Stomach (tissue), 9 donors: Measurements from ENCODE around the gene MFGE8. TPM values are rescaled to one million over a fixed set of nuclear protein-coding genes. Genes with fewer than 3 reads are reported as not detected.

Experiments used
- DNase-seq, 2 donors: peaks; one replicate each; pipeline versions ENCODE4 v3.0.0 to v3.0.0-alpha.2; 2013 to 2019
- H3K27ac ChIP-seq, 5 donors: fragments of 200-600 bp in 4 of 5; sonication (generic) in 4 of 5; one replicate each; pipeline ENCODE4 v1.5.1; 2013 to 2019; ENCODE audit warnings: mild to moderate bottlenecking in 1 of 5, moderate library complexity in 1 of 5
- H3K27me3 ChIP-seq, 3 donors: fragments of 200-600 bp; sonication (generic); one replicate each; pipeline ENCODE4 v1.5.1; 2017 to 2019; ENCODE audit warnings: mixed run types in 1 of 3
- H3K36me3 ChIP-seq, 4 donors: fragments of 200-600 bp; sonication (generic); 1 replicate in 3 of 4; 2 replicates in 1 of 4; pipeline ENCODE4 v1.5.1; 2016 to 2019
- H3K4me1 ChIP-seq, 4 donors: fragments of 200-600 bp; sonication (generic); one replicate each; pipeline ENCODE4 v1.5.1; 2016 to 2019
- H3K4me3 ChIP-seq, 4 donors: fragments of 200-600 bp; sonication (generic) in 3 of 4; one replicate each; pipeline ENCODE4 v1.5.1; 2016 to 2019; ENCODE audit warnings: mild to moderate bottlenecking in 1 of 4
- H3K9me3 ChIP-seq, 4 donors: fragments of 200-600 bp; sonication (generic); one replicate each; pipeline ENCODE4 v1.5.1; 2016 to 2019
- EP300 ChIP-seq: sonication (generic); formaldehyde crosslinking; IDR thresholded peaks from one replicate; pipeline ENCODE4 v1.6.1; 2017; ENCODE audit warnings: antibody characterized with exemption
- POLR2A ChIP-seq, 4 donors: fragments of 450-650 bp; IDR thresholded peaks; one replicate each; pipeline ENCODE4 v1.6.1; 2016; ENCODE audit warnings: antibody characterized with exemption in 4 of 4, control low read depth in 2 of 4, mild to moderate bottlenecking in 1 of 4, moderate library complexity in 1 of 4
- POLR2AphosphoS5 ChIP-seq, 3 donors: sonication (generic); formaldehyde crosslinking; IDR thresholded peaks; one replicate each; pipeline ENCODE4 v1.6.1; 2016; ENCODE audit warnings: antibody characterized with exemption in 3 of 3
- WGBS, 5 donors: extraction: QIAGEN DNeasy Blood & Tissue Kit in 3 of 5; methylation state at CpG; one replicate each; pipeline versions ENCODE4 v1.1.5 to v1.1.7; 2013 to 2018; 5-methylcytosine and 5-hydroxymethylcytosine counted together
- intact Hi-C: fragments of 100-400 bp; cut with DNase I; formaldehyde crosslinking; loops from one replicate; pipeline ENCODE4 v1.15.1; 2023; ENCODE audit warnings: low total_unique reads
- polyA plus RNA-seq, 3 donors: library from polyadenylated mRNA; stranded (reverse); fragments of 200-250 nt; gene quantifications; one replicate each; pipeline ENCODE4 v1.2.3, GENCODE V29; 2013
- total RNA-seq, 5 donors: library from RNA; depleted of rRNA; stranded (reverse); fragments of >200 nt; gene quantifications; one replicate each; pipeline versions ENCODE4 v1.1.0 to v1.2.3, GENCODE V29; 2014 to 2016
- TF ChIP-seq, protein P1 (sequence below), 7 experiments: fragments of 450-650 bp in 4 of 7; fragments of 200-600 bp in 3 of 7; sonication (generic) in 3 of 7; IDR thresholded peaks; one replicate each; pipeline ENCODE4 v1.5.1; 2016 to 2019; ENCODE audit warnings: antibody characterized with exemption in 7 of 7, control low read depth in 2 of 7, mild to moderate bottlenecking in 1 of 7
- donor health status: healthy with polysubstance abuse.
- donor health status: Bipolar disorder and iron deficiency.
- donor health status: healthy.

The MFGE8 gene
- total and polyA plus RNA-seq, 8 donors = 39.3 to 380 (median 68.3) TPM

DNA sequence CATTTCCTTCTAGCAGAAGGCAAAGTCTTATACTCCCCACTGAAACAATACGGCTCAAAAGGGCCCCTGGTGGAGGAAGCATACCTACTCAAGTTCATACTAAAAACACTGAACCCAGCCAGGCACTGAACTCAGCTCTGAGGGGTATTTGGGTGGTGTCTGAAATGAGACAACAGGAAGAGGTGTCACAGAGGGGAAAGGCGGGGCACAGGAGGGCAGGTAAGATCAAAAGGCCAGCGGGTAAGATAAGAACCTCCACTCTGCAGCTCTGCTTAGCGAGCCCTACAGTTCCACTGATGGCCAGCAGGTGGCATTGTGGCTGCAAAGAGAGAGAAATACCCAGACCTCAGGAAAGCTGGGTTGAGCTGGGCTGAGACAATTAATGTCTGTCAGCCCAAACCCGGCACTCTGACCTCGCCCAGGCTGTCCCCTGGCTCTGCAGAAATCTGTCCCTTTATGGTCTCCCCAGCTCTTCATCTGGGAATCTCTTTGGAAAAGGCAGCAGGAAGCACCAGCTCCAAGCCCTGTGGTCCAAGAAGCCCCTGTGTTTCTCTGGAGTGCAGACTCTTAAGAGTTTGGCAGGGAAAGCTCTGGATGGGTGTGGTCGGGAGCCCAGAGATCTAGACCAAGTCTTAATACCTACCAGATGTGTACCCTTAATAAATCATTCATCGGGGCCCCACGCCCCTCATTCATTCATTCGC is 8.4 kb downstream of the MFGE8 start:
- peak; percentile 85 to 94 for DNase-seq
- intact Hi-C loops = loop anchor here (5.0 to 10.0 kb wide), 2 partner anchors 113 to 280 kb away; no protein-coding TSS in a partner anchor
- Histone ChIP-seq H3K4me1 (peaks cover 4 to 30% (median 14%) of the 10 kb centered on the region in 4 donors), H3K27me3 (no peaks in the 10 kb centered on the region), H3K27ac (peak overlapping the region in 1 of 5 donors; percentile 21), H3K9me3 (no peaks in the 10 kb centered on the region), H3K4me3 (no peak overlapping the region), H3K36me3 (peaks cover 11 to 75% (median 60%) of the 10 kb centered on the region in 4 donors)
- WGBS, 5 donors = 16 to 27% (median 19%) methylated on average over 10 of the region's 10 CpGs
- no peak for TF ChIP-seq POLR2A (IDR thresholded peaks at IDR 0.05)
- no peak for TF ChIP-seq EP300
- peak in 1 of 3 donors; percentile 30 for TF ChIP-seq POLR2AphosphoS5 (IDR thresholded peaks at IDR 0.05)
- TF ChIP-seq, protein P1, sequence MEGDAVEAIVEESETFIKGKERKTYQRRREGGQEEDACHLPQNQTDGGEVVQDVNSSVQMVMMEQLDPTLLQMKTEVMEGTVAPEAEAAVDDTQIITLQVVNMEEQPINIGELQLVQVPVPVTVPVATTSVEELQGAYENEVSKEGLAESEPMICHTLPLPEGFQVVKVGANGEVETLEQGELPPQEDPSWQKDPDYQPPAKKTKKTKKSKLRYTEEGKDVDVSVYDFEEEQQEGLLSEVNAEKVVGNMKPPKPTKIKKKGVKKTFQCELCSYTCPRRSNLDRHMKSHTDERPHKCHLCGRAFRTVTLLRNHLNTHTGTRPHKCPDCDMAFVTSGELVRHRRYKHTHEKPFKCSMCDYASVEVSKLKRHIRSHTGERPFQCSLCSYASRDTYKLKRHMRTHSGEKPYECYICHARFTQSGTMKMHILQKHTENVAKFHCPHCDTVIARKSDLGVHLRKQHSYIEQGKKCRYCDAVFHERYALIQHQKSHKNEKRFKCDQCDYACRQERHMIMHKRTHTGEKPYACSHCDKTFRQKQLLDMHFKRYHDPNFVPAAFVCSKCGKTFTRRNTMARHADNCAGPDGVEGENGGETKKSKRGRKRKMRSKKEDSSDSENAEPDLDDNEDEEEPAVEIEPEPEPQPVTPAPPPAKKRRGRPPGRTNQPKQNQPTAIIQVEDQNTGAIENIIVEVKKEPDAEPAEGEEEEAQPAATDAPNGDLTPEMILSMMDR (IDR thresholded peaks at IDR 0.05) = peak in 6 of 7 experiments; percentile 81 to 100 (median 96)

DNA sequence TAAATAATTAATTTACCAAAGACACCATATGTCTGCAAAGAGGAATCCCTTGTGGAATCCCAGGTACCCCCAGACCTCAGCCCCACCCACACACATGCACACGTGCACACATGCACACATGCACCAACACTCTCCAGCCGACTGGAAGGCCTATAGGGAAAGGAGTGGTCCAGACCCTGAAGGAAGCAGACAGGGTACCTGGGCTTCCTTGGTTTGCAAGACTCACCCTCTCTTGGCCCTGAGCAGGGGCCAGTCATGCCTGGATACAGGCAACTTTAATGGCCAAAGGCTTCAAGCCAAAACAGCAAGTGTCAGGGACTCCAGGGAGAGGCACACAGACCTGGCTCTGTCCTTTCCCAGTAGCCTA is 8.9 kb downstream of the MFGE8 start:
- TF ChIP-seq, protein P1 (IDR thresholded peaks at IDR 0.05) = no peak
- no peak for TF ChIP-seq EP300
- TF ChIP-seq POLR2AphosphoS5 (IDR thresholded peaks at IDR 0.05) = no peak
- TF ChIP-seq POLR2A (IDR thresholded peaks at IDR 0.05) = no peak
- DNase-seq = no peak
- H3K9me3 ChIP-seq = no peaks in the 10 kb centered on the region
- H3K4me1 ChIP-seq = peaks cover 4 to 25% (median 11%) of the 10 kb centered on the region in 4 donors
- intact Hi-C loops = loop anchor here (5.0 to 10.0 kb wide), 2 partner anchors 113 to 281 kb away; no protein-coding TSS in a partner anchor
- H3K27ac ChIP-seq = no peak overlapping the region
- H3K4me3 ChIP-seq = no peak overlapping the region
- no peaks in the 10 kb centered on the region for H3K27me3 ChIP-seq
- 66 to 78% (median 68%) methylated on average over 2 of the region's 2 CpGs for WGBS, 5 donors
- H3K36me3 ChIP-seq = peaks cover 11 to 71% (median 58%) of the 10 kb centered on the region in 4 donors

DNA sequence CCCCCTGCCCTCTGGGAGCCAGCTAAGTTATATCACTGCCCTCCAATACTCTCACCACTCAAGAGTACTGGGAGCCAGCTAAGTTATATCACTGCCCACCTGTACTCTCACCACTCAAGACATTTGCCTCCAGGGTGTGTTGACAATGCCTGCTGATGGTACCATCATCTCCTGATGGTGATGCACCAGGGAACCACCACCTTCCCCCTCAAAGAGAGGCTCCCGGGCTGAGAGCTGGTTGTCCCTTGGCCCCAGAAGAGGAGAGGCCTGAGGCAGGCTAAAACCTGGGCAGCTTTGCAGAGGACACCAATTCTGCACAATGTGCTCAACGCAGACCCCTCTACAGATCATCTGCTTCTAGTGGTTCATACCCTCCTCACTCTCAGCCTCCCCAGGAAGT is 10.3 kb downstream of the MFGE8 start:
- 69 to 97% (median 82%) methylated on average over 2 of the region's 2 CpGs for WGBS, 5 donors
- Histone ChIP-seq H3K36me3 (peaks cover 11 to 67% (median 50%) of the 10 kb centered on the region in 4 donors), H3K27ac (no peak overlapping the region), H3K9me3 (no peaks in the 10 kb centered on the region), H3K4me1 (peaks cover 3 to 21% (median 10%) of the 10 kb centered on the region in 4 donors), H3K27me3 (no peaks in the 10 kb centered on the region), H3K4me3 (no peak overlapping the region)
- DNase-seq = no peak
- intact Hi-C loops = loop anchor here (5.0 to 10.0 kb wide), 2 partner anchors 114 to 282 kb away; no protein-coding TSS in a partner anchor
- TF ChIP-seq, protein P1 (IDR thresholded peaks at IDR 0.05) = no peak
- no peak for TF ChIP-seq POLR2AphosphoS5 (IDR thresholded peaks at IDR 0.05)
- no peak for TF ChIP-seq POLR2A (IDR thresholded peaks at IDR 0.05)
- no peak for TF ChIP-seq EP300

DNA sequence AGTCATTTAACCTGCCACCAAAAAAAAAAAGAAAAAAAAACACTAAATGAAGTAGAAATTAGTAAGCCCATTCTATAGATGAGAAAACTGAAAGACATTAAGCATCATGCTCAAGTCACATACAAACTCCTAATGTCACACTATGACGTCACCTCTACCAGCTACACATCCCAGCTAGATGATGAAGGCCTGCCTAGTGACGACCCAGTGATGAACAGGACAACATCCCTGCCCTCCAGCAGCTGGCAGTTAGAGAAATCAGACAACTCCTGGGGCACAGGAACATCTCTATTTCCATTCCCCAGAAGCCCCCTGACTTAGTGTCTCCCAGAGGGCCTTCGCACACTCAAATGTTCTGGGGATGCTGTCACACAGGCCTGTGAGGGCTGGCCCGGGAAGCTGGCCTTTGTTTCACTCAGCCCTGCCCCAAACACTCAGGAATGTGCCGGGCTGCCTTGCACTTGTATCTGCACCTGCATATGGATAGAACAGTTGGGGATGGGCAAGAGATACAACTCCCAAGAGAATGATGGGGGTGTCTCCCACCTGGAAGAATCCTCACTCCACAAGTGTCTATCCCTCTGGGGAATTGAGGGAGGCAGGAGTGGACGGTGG is 10.9 kb downstream of the MFGE8 start:
- 74 to 89% (median 87%) methylated on average over 5 to 6 of the region's 6 CpGs for WGBS, 5 donors
- no peak overlapping the region for H3K4me3 ChIP-seq
- peaks cover 11 to 67% (median 49%) of the 10 kb centered on the region in 4 donors for H3K36me3 ChIP-seq
- peaks cover 6 to 25% (median 15%) of the 10 kb centered on the region in 4 donors for H3K4me1 ChIP-seq
- H3K27ac ChIP-seq = no peak overlapping the region
- no peaks in the 10 kb centered on the region for H3K9me3 ChIP-seq
- intact Hi-C loops = loop anchor here (5.0 to 10.0 kb wide), 2 partner anchors 115 to 282 kb away; no protein-coding TSS in a partner anchor
- TF ChIP-seq EP300 (no peak), POLR2AphosphoS5 (IDR thresholded peaks at IDR 0.05) (no peak), POLR2A (IDR thresholded peaks at IDR 0.05) (no peak)
- TF ChIP-seq, protein P1 (IDR thresholded peaks at IDR 0.05) = no peak
- no peaks in the 10 kb centered on the region for H3K27me3 ChIP-seq
- DNase-seq = no peak
